GM18867 (cell line): ENCODE measurements around the gene CREB3L1.
"Not testable (repeated sequence)": the region's sequence is repeated elsewhere in the genome, so short reads cannot be mapped to it uniquely, and the experiment has no call there.

Source experiments
- ATAC-seq: cut with Tn5 transposase; IDR thresholded peaks from one replicate; pipeline ENCODE4 v1.9.1; 2021; ENCODE audit warnings: mild to moderate bottlenecking, moderate library complexity; ENCODE audit not compliant: unreplicated experiment

CREB3L1 gene

GRCh38 chr11:46295312-46296058 is 18.0 kb downstream of the CREB3L1 start:
- peak; percentile 71 for ATAC-seq

GRCh38 chr11:46296059-46296527 is 18.6 kb downstream of the CREB3L1 start:
- no peak for ATAC-seq

GRCh38 chr11:46296528-46297448 is 19.3 kb downstream of the CREB3L1 start:
- no peak for ATAC-seq

GRCh38 chr11:46298699-46299433 is 21.4 kb downstream of the CREB3L1 start:
- ATAC-seq, result no peak

GRCh38 chr11:46299451-46299961 is 22.0 kb downstream of the CREB3L1 start:
- ATAC-seq, result no peak

GRCh38 chr11:46300270-46300669 is 22.8 kb downstream of the CREB3L1 start:
- no peak for ATAC-seq

- peak; percentile 93 for ATAC-seq
Measured at GRCh38 chr11:46302866-46303265, 25.4 kb downstream of the CREB3L1 start.

GRCh38 chr11:46304036-46304435 is 26.6 kb downstream of the CREB3L1 start:
- ATAC-seq, result not testable (repeated sequence)

- no peak for ATAC-seq
Measured at GRCh38 chr11:46304605-46305179, 27.2 kb downstream of the CREB3L1 start.

GRCh38 chr11:46305295-46305694 is 27.8 kb downstream of the CREB3L1 start:
- ATAC-seq, result no peak

- ATAC-seq, result no peak
Measured at GRCh38 chr11:46306296-46306853, 28.9 kb downstream of the CREB3L1 start.

GRCh38 chr11:46307369-46307768 is 29.9 kb downstream of the CREB3L1 start:
- ATAC-seq, result no peak

- ATAC-seq, result no peak
Measured at GRCh38 chr11:46307785-46308341, 30.4 kb downstream of the CREB3L1 start.

GRCh38 chr11:46308631-46309419 is 31.4 kb downstream of the CREB3L1 start:
- no peak for ATAC-seq

GRCh38 chr11:46309814-46310259 is 32.4 kb downstream of the CREB3L1 start:
- peak; percentile 54 for ATAC-seq

- peak; percentile 51 for ATAC-seq
Measured at GRCh38 chr11:46315033-46315738, 37.7 kb downstream of the CREB3L1 start.

GRCh38 chr11:46315783-46316563 is 38.5 kb downstream of the CREB3L1 start:
- no peak for ATAC-seq

- no peak for ATAC-seq
Measured at GRCh38 chr11:46319074-46319453, 41.6 kb downstream of the CREB3L1 start.
